Measurements from ENCODE around the gene TDRD5.

- TF ChIP-seq CTCF (IDR thresholded peaks at IDR 0.05) = no peak
- TF ChIP-seq CREB1 (CRISPR knock-in tag; IDR thresholded peaks at IDR 0.05) = no peak
- no peak for TF ChIP-seq ZNF281 (CRISPR knock-in tag; IDR thresholded peaks at IDR 0.05)
- no peak for TF ChIP-seq FOXJ3 (CRISPR knock-in tag; IDR thresholded peaks at IDR 0.05; ENCODE audit: borderline replicate concordance)
- no peak for TF ChIP-seq IRF2 (CRISPR knock-in tag; IDR thresholded peaks at IDR 0.05; ENCODE audit: borderline replicate concordance, low read depth)
- TF ChIP-seq ZNF416 (CRISPR knock-in tag; IDR thresholded peaks at IDR 0.05) = no peak
- TF ChIP-seq MXD4 (CRISPR knock-in tag; IDR thresholded peaks at IDR 0.05; ENCODE audit: borderline replicate concordance) = no peak
- TF ChIP-seq FOXP1 (CRISPR knock-in tag; IDR thresholded peaks at IDR 0.05; ENCODE audit: borderline replicate concordance) = no peak
- no peak for TF ChIP-seq SP1 (CRISPR knock-in tag; conservative IDR thresholded peaks at IDR 0.05)
- no peak for TF ChIP-seq JUN (CRISPR knock-in tag; IDR thresholded peaks at IDR 0.05)
Measured at GRCh38 chr1:179547021-179547535, 44.6 kb upstream of the TDRD5 start.

Data from WTC11 (cell line).